Measurements from ENCODE around the gene TMEM45A. TPM values are rescaled to one million over a fixed set of nuclear protein-coding genes. Genes with fewer than 3 reads are reported as not detected.
A peak's percentile ranks its signal among the peaks of the same experiment; 100 is the strongest.
"Not testable (repeated sequence)": the region's sequence is repeated elsewhere in the genome, so short reads cannot be mapped to it uniquely, and the experiment has no call there.

The TMEM45A gene
- total RNA-seq, 1 donor from 2014 or later, result 8.0 TPM

DNA sequence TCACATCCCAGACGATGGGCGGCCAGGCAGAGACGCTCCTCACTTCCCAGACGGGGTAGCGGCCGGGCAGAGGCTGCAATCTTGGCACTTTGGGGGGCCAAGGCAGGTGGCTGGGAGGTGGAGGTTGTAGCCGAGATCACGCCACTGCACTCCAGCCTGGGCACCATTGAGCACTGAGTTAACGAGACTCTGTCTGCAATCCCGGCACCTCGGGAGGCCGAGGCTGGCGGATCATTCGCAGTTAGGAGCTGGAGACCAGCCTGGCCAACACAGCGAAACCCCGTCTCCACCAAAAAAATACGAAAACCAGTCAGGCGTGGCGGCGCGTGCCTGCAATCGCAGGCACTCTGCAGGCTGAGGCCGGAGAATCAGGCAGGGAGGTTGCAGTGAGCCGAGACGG, 13.9 kb upstream of the TMEM45A start:
- ATAC-seq; intact Hi-C loops (cut with DNase I): not testable (repeated sequence)
- peak; percentile 50 for DNase-seq (ENCODE audit: missing footprints)

DNA sequence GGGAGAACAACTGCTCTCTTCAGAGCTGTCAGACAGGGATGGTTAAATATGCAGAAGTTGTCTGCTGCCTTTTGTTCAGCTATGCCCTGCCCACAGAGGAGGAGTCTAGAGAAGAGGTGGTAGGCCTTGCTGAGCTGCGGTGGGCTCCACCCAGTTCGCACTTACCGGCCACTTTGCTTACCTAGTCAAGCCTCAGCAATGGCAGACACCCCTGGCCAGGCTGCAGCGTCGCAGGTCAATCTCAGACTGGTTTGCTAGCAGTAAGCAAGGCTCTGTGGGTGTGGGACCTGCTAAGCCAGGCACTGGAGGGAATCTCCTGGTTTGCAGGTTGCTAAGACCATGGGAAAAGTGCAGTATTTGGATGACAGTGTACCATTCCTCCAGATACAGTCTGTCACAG, 12.3 kb upstream of the TMEM45A start:
- intact Hi-C loops (cut with DNase I), result no loop called here
- DNase-seq (ENCODE audit: missing footprints), result peak; percentile 43
- no peak for ATAC-seq

DNA sequence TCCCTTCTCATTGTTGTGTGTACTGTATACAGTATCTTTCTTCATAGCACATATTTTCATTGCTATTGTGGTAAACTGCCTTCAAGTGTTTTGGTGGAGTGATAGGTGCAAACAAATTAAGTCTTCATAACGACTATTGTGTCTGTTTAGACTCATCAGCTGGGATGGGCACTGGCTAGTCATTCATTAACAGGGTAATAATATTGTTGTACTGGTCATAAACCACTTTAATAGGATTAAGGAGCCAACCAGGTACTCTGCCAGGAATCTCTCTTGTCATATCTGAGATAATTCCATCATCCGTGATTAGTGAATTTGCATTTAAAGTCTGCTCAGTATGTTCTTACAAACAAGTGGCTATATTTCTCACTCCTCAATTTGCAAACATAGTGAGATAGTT, 10.2 kb upstream of the TMEM45A start:
- DNase-seq (ENCODE audit: missing footprints) (no peak), ATAC-seq (no peak)
- intact Hi-C loops (cut with DNase I), result no loop called here

DNA sequence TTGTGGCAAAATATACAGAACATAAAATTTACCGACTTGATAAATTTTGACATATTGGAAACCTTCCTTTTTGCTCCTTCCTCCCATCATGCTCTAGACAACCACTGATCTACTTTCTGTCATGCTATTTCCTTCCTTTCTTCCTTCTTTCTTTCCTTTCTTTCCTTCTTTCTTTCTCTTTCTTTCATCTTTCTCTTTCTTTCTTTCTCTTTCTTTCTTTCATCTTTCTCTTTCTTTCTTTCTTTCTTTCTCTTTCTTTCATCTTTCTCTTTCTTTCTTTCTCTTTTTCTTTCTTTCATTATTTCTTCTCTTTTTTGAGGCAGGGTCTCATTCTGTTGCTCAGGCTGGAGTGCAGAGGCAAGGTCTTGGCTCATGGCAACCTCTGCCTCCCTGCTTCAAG, 8.9 kb upstream of the TMEM45A start:
- intact Hi-C loops (cut with DNase I), result no loop called here
- ATAC-seq (no peak), DNase-seq (ENCODE audit: missing footprints) (no peak)

DNA sequence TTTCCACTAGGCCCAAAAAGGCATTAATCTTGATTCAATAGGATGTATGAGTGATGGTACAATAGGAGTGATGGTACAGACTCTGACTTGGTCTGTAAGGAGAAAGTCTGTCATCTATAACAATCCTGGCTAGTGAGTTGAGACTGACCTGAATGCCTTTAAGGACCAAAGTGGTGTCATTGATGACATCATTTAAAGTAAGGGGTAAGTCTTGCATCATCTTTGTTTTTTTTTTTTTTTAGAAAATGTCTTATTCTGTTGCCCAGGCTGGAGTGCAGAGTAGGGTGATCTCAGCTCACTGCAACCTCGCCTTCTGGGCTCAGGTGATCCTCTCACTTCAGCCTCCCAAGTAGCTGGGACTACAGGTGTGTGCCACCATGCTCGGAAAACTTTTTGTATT, 5.6 kb upstream of the TMEM45A start:
- ATAC-seq, result no peak
- intact Hi-C loops (cut with DNase I), result no loop called here
- no peak for DNase-seq (ENCODE audit: missing footprints)

DNA sequence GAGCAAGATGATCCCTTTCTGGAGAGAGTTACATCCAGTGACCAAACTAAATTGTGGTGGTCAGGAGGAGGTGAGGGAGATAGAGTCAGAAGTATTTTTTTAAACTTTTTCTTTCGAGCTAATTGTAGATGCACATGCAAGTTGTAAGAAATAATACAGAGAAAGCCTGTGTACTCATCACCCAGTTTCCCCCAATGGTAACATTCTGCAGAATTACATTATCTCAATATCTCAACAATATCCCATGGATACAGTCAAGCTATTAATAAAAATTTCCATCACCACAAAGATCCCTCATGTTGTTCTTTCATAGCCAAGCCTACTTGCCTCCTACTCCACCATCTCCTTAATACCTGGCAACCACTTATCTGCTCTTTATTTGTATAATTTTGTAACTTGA, 3.3 kb upstream of the TMEM45A start:
- ATAC-seq (no peak), DNase-seq (ENCODE audit: missing footprints) (no peak)
- intact Hi-C loops (cut with DNase I), result no loop called here

DNA sequence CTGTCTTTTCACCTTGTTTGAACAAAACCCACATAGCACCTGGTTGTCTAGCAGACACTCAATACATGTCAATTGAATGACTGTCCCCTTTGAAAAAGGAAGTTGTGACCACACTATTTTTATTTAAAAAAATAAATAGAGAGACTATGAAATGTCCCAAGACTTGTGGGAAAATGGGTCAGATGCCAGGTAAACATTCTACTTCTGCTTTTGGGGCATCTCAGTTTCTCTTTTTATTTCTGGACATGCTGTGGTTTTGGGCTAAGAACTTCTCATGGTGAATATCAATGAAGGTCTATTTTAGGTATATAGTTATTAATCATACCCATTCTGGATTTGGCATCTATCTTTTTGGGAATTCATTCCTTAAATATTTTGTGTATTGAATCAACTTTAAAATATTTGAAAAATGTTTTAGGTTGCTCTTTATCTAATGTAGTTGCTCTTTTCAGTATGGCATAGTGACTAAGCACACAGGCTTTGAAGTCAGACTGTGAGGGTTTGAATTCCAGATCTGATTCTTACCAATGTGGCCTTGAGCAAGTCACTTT, 4.4 kb downstream of the TMEM45A start:
- no peak for DNase-seq (ENCODE audit: missing footprints)
- intact Hi-C loops (cut with DNase I), result no loop called here

DNA sequence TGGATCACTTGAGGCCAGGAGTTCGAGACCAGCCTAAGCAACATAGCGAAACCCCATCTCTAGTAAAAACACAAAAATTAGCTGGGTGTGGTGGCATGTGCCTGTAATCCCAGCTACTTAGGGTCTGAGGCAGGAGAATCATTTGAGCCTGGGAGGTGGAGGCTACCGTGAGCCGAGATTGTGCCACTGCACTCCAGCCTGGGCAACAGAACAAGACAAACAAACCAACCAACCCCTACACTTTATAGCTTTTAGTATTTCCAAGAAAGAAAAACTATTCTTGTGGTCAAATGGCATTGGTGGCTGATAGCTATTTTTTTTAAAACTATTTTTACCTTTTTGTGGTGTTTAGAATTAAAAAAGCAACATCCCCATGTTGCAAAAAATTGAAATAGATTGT, 7.2 kb downstream of the TMEM45A start:
- ATAC-seq (no peak), DNase-seq (ENCODE audit: missing footprints) (no peak)
- intact Hi-C loops (cut with DNase I), result no loop called here

More for the DNA sequence above, 4.4 kb downstream of the TMEM45A start:
- no peak for ATAC-seq

DNA sequence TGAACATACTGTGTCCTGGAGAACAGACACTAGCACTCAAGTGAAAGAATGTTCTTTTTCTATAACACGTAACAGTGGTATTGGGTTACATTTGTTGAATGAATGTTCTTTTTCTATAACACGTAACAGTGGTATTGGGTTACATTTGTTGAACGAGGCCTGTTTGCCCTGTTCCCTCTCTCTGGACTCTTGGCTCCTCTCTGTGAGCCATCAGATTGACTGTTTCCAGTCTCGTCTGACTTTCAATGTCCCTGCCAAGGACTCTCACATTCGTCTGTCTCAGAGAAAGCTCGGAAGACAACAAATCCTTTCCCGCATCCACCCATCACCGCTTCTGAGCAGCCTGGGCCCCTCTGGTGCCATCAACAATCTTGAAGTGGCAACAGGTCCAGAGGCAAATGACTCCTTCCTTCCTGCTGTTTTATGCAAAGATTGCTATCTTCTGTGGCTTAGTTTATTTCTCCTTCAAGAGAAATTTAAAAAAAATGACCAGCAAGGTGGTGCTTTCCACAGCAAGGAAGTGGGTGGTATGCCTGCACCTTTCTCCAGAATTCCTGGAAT, 8.0 kb downstream of the TMEM45A start:
- ATAC-seq (no peak), DNase-seq (ENCODE audit: missing footprints) (no peak)
- intact Hi-C loops (cut with DNase I), result no loop called here

DNA sequence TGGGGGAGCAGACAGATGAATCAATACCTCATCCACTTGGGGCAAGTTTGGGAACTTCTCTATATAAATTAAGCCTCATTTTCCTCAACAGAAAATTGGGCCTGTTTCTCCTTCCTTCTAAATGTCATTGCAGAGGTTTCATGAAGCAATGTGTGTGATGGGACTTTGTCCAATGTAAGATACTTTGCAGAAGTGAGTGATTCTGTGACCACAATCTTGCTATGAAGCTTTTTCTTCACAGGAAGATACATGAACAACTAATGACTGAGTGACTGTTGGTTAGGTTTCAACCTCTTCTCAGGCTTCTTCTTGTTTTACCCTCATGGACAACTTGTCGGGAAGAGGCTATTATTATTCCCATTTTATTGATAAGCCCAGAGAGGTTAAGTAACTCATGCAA, 11.0 kb downstream of the TMEM45A start:
- intact Hi-C loops (cut with DNase I), result no loop called here
- DNase-seq (ENCODE audit: missing footprints) (no peak), ATAC-seq (no peak)

DNA sequence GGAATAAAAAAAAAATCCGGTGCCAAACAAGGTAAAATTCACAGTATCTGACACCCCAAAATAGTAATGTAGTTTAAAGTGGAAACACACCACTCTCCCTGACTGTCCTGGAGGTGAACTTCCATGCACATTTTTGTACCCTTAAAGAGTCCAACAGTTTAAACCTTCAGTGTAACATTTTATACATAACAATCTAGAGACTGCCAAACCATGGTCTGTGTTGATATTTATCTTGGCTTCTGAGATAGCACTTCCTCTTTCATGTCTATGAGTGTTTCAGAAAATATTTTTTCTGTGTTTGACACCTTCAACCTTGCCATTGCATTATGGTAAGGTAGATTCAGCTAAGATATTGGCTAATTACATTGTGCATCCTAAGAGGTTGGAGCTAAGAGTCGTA, 13.9 kb downstream of the TMEM45A start:
- ATAC-seq (no peak), DNase-seq (ENCODE audit: missing footprints) (no peak)
- intact Hi-C loops (cut with DNase I), result no loop called here

DNA sequence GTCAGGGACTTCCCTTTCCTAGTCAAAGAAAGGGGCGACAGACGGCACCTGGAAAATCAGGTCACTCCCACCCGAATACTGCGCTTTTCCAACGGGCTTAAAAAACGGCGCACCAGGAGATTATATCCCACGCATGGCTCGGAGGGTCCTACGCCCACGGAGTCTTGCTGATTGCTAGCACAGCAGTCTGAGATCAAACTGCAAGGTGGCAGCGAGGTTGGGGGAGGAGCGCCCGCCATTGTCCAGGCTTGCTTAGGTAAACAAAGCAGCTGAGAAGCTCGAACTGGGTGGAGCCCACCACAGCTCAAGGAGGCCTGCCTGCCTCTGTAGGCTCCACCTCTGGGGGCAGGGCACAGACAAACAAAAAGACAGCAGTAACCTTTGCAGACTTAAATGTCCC, 17.4 kb downstream of the TMEM45A start:
- intact Hi-C loops (cut with DNase I); DNase-seq (ENCODE audit: missing footprints); ATAC-seq: not testable (repeated sequence)

DNA sequence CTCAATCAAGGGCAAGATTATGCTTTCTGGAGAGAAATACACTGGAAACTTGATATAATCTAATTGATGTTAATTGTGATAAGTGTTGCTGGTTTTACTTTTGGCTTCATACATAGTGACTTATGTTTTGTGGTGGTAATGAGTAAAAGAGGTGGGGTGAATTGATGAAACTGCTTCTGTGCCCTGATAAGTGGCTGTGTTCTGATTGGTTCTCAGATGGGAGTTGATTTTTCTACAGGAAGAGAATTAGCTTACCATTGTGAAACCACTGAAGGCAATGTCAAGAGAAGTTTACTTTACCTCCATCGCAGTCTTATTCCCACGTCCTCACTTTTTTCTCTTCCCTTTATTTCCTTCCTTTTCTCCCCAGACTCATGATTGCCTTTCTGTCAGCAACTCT, 23.8 kb downstream of the TMEM45A start:
- intact Hi-C loops (cut with DNase I), result no loop called here
- DNase-seq (ENCODE audit: missing footprints) (no peak), ATAC-seq (no peak)

DNA sequence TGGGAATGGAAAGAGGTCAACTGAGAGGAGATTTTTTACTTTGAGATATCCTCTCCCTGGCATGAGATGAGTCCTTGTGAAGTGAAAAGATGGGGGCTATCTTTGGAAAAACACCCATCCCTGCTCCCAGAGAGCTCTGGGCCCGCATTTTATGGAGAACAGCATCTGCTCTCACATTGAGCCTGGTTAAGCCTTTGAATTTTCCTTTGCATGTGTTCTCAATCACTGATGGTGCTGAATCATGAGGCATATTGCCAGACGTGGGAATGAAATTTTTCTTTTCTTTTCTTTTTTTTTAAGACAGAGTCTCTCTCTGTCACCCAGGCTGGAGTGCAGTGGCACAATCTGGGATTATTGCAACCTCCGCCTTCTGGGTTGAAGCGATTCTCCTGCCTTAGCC, 24.4 kb downstream of the TMEM45A start:
- ATAC-seq (peak; percentile 28), DNase-seq (ENCODE audit: missing footprints) (no peak)
- intact Hi-C loops (cut with DNase I), result no loop called here

DNA sequence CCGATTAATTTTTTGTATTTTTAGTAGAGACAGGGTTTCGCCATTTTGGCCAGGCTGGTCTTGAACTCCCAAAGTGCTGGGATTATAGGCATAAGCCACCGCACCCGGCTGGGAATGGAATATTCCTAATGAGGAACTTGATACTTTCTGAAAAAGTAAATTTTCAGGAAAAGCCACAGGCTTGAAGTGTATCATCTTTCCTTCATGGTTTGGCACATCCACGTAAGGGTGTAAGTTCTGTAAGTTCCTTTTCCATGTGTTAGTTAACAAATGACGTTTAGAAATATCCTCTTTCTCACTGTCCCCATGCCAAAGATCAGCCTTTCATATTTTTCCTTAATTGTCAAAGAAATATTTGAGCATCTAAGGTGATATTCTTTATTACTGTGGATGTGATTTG, 24.9 kb downstream of the TMEM45A start:
- no peak for DNase-seq (ENCODE audit: missing footprints)
- ATAC-seq, result no peak
- intact Hi-C loops (cut with DNase I), result no loop called here

DNA sequence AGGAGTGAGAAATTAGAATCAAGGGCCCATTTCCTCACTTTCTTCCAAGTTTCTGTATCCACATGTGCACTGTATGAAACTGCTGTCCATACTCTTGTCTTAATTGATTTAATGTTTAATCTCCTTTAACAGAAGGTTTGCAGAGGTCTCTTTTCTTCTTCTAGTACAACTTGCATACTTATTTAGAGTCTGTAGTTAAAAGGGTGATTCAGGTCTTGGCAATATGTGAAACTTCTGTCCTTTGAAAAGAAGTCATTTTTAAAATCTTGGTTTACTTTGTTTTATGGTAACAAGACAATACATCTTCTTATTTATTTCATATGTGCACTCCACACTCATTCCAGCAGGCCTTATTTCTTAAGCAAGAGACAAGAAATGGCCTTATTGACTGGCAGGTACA, 25.8 kb downstream of the TMEM45A start:
- no peak for DNase-seq (ENCODE audit: missing footprints)
- intact Hi-C loops (cut with DNase I), result no loop called here
- ATAC-seq, result no peak

DNA sequence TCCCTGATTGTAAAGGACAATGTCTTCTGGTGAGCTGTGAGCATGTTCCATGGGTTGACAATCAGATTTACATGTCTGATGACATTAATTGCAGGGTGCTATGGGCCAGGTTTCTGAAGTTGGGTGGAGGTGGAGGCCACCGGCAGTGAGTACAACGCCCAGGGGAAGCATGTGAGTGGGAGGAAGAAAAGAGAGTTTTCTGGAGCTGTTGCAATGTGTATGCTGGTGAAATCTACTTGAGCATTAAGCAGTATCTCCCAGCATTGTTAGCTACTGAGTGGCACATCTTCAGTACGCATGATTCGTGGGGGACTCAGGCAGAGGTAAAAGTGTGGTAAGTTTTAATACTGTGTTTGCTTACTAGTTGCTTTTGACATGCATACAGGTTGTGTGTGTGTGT, 26.6 kb downstream of the TMEM45A start:
- no peak for DNase-seq (ENCODE audit: missing footprints)
- intact Hi-C loops (cut with DNase I), result no loop called here
- no peak for ATAC-seq

DNA sequence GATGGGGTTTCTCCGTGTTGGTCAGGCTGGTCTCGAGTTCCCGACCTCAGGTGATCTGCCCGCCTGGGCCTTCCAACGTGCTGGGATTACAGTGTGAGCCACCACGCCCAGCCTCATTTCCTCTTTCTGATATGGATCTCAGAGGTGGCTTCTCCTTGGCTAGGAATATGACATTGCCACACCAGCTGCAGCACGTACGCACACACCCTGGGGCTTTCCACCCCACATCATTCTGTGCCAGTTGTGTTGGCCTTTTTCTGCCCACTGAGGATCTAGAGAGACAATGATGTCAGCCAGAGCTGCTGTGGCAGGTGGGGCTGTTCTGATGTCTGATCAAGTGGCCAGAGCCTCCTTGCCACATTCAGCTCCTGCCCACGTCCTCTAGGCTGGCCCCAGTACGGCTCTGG, 29.0 kb downstream of the TMEM45A start:
- intact Hi-C loops (cut with DNase I), result no loop called here
- DNase-seq (ENCODE audit: missing footprints), result no peak
- no peak for ATAC-seq

DNA sequence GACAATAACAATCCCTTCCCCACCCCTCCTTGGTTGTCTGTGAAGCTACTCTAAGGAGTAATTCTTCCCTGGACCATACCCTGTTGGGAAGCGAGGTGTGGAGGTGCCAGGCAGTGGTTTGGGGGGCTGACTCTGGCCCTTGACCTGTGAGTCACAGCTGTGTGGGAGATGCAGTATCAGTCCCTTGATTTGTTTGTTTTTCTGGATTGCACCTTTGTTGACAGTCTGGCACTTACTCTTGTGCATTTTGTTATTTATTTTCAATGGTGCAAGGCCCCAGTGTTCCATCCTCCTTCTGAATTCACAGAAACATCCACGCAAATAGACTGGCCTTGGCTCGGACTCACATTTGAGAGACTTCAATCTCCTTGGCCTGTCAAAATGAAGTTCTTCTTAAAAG, 29.7 kb downstream of the TMEM45A start:
- DNase-seq (ENCODE audit: missing footprints) (no peak), ATAC-seq (no peak)
- intact Hi-C loops (cut with DNase I), result no loop called here

DNA sequence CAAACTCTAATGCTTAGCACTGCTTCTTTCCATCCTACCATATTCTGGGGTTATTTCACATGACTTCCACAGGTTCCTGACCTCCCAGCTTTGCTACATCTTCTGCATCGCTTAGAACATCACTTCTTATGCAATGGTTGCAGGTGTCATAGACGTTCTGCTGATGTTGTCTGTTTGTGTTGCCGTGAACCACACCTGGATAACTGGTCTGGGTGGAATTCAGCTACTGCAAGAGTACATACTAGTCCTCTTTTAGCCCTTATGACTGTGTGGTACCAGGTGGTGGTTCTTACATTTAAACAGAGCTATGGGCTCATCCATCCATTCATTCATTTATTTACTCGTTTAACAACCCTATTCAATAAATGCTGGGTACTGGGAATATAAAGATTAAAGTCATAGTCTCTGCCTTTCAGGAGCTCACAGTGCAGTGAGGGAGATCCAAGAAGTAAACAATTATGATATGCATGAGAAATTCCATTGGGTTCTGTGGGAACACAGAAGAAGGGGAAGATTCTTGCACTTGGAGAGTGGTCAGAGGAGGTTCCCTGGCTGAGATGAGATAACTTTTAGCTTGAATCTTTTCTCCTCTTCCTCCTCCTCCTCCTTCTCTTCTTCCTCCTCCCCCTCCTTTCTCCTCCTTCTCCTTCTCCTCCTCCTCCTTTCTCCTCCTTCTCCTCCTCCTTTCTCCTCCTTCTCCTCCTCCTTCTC, 30.8 kb downstream of the TMEM45A start:
- ATAC-seq (no peak), DNase-seq (ENCODE audit: missing footprints) (no peak)
- intact Hi-C loops (cut with DNase I), result no loop called here
